ENCODE data around the gene GXYLT2.

GXYLT2 gene

GRCh38 chr3:72947715-72948490, 60.1 kb downstream of the GXYLT2 start:
- Histone ChIP-seq H3K9ac (ENCODE audit: low read length) (no peak overlapping the region), H3K27me3 (ENCODE audit: low read depth, low read length) (peaks cover 3% of the 10 kb centered on the region; the same call in 1 of the 2 replicates), H3K36me3 (replicated peaks; ENCODE audit: low read depth, low read length) (no peaks in the 10 kb centered on the region), H4K20me1 (ENCODE audit: insufficient read depth, low read length) (no peaks in the 10 kb centered on the region), H3K4me1 (ENCODE audit: low read length) (no peaks in the 10 kb centered on the region), H2AFZ (ENCODE audit: low read depth, low read length) (no peak overlapping the region), H3K79me2 (ENCODE audit: low read length) (no peaks in the 10 kb centered on the region), H3K27ac (ENCODE audit: low read length) (no peak overlapping the region), H3K4me3 (ENCODE audit: low read length) (no peak overlapping the region), H3K9me3 (ENCODE audit: insufficient read depth, low read length) (no peaks in the 10 kb centered on the region), H3K4me2 (ENCODE audit: low read length) (no peak overlapping the region)
- TF ChIP-seq, protein P1, sequence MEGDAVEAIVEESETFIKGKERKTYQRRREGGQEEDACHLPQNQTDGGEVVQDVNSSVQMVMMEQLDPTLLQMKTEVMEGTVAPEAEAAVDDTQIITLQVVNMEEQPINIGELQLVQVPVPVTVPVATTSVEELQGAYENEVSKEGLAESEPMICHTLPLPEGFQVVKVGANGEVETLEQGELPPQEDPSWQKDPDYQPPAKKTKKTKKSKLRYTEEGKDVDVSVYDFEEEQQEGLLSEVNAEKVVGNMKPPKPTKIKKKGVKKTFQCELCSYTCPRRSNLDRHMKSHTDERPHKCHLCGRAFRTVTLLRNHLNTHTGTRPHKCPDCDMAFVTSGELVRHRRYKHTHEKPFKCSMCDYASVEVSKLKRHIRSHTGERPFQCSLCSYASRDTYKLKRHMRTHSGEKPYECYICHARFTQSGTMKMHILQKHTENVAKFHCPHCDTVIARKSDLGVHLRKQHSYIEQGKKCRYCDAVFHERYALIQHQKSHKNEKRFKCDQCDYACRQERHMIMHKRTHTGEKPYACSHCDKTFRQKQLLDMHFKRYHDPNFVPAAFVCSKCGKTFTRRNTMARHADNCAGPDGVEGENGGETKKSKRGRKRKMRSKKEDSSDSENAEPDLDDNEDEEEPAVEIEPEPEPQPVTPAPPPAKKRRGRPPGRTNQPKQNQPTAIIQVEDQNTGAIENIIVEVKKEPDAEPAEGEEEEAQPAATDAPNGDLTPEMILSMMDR (IDR thresholded peaks at IDR 0.05; ENCODE audit: low read depth, low read length) = no peak
- TF ChIP-seq EZH2phosphoT487 (IDR thresholded peaks at IDR 0.05; ENCODE audit: low read depth) = no peak

GRCh38 chr3:72949016-72949415, 61.2 kb downstream of the GXYLT2 start:
- Histone ChIP-seq H3K36me3 (replicated peaks; ENCODE audit: low read depth, low read length) (no peaks in the 10 kb centered on the region), H2AFZ (ENCODE audit: low read depth, low read length) (no peak overlapping the region), H3K79me2 (ENCODE audit: low read length) (no peaks in the 10 kb centered on the region), H3K4me3 (ENCODE audit: low read length) (no peak overlapping the region), H3K9me3 (ENCODE audit: insufficient read depth, low read length) (no peaks in the 10 kb centered on the region), H3K27me3 (ENCODE audit: low read depth, low read length) (peaks cover 3% of the 10 kb centered on the region; the same call in 1 of the 2 replicates), H3K4me1 (ENCODE audit: low read length) (no peaks in the 10 kb centered on the region), H3K4me2 (ENCODE audit: low read length) (no peak overlapping the region), H3K27ac (ENCODE audit: low read length) (no peak overlapping the region), H3K9ac (ENCODE audit: low read length) (no peak overlapping the region), H4K20me1 (ENCODE audit: insufficient read depth, low read length) (no peaks in the 10 kb centered on the region)
- TF ChIP-seq, protein P1 (IDR thresholded peaks at IDR 0.05; ENCODE audit: low read depth, low read length) = no peak
- TF ChIP-seq EZH2phosphoT487 (IDR thresholded peaks at IDR 0.05; ENCODE audit: low read depth) = no peak

- no peak overlapping the region for H3K4me3 ChIP-seq (ENCODE audit: low read length)
- peaks cover 7% of the 10 kb centered on the region; the same call in 1 of the 2 replicates for H3K27me3 ChIP-seq (ENCODE audit: low read depth, low read length)
- no peak overlapping the region for H2AFZ ChIP-seq (ENCODE audit: low read depth, low read length)
- no peaks in the 10 kb centered on the region for H3K79me2 ChIP-seq (ENCODE audit: low read length)
- no peaks in the 10 kb centered on the region for H3K4me1 ChIP-seq (ENCODE audit: low read length)
- no peak overlapping the region for H3K9ac ChIP-seq (ENCODE audit: low read length)
- TF ChIP-seq, protein P1 (IDR thresholded peaks at IDR 0.05; ENCODE audit: low read depth, low read length) = no peak
- no peak for TF ChIP-seq EZH2phosphoT487 (IDR thresholded peaks at IDR 0.05; ENCODE audit: low read depth)
- no peak overlapping the region for H3K4me2 ChIP-seq (ENCODE audit: low read length)
- H3K36me3 ChIP-seq (replicated peaks; ENCODE audit: low read depth, low read length) = no peaks in the 10 kb centered on the region
- H3K9me3 ChIP-seq (ENCODE audit: insufficient read depth, low read length) = no peaks in the 10 kb centered on the region
- H3K27ac ChIP-seq (ENCODE audit: low read length) = no peak overlapping the region
- no peaks in the 10 kb centered on the region for H4K20me1 ChIP-seq (ENCODE audit: insufficient read depth, low read length)
These were observed 62.5 kb downstream of the GXYLT2 start for GRCh38 chr3:72950372-72950771.

GRCh38 chr3:72950801-72951200, 63.0 kb downstream of the GXYLT2 start:
- Histone ChIP-seq H3K4me3 (ENCODE audit: low read length) (no peak overlapping the region), H3K27me3 (ENCODE audit: low read depth, low read length) (peaks cover 7% of the 10 kb centered on the region; the same call in 1 of the 2 replicates), H4K20me1 (ENCODE audit: insufficient read depth, low read length) (no peaks in the 10 kb centered on the region), H3K4me1 (ENCODE audit: low read length) (no peaks in the 10 kb centered on the region), H3K9ac (ENCODE audit: low read length) (no peak overlapping the region), H3K36me3 (replicated peaks; ENCODE audit: low read depth, low read length) (no peaks in the 10 kb centered on the region), H3K9me3 (ENCODE audit: insufficient read depth, low read length) (no peaks in the 10 kb centered on the region), H3K79me2 (ENCODE audit: low read length) (no peaks in the 10 kb centered on the region), H2AFZ (ENCODE audit: low read depth, low read length) (no peak overlapping the region), H3K4me2 (ENCODE audit: low read length) (no peak overlapping the region), H3K27ac (ENCODE audit: low read length) (no peak overlapping the region)
- TF ChIP-seq, protein P1 (IDR thresholded peaks at IDR 0.05; ENCODE audit: low read depth, low read length) = no peak
- no peak for TF ChIP-seq EZH2phosphoT487 (IDR thresholded peaks at IDR 0.05; ENCODE audit: low read depth)

Data from OCI-LY3 (cell line).